WTC11 (cell line): Measurements from ENCODE around the gene SLC25A19. TPM values are rescaled to one million over a fixed set of nuclear protein-coding genes. Genes with fewer than 3 reads are reported as not detected.

ENCODE experiments used
- ATAC-seq: fragments of 200-7000 bp; cut with Tn5 transposase; 2 replicates; pipeline ENCODE4 v1.10.0; 2021; ENCODE audit warnings: mild to moderate bottlenecking, moderate library complexity
- CTCF ChIA-PET: fragments of 300-600 bp; sonication (Branson Sonifier 250); formaldehyde crosslinking; loops from one replicate; lab custom pipeline; 2021; ENCODE audit warnings: antibody characterized with exemption; lab: Charles Lee
- POLR2A ChIA-PET: fragments of 350-600 bp; sonication (Branson Sonifier 250); formaldehyde crosslinking; loops from one replicate; lab custom pipeline; 2021; ENCODE audit warnings: antibody characterized with exemption; lab: Charles Lee
- DNase-seq: peaks from one replicate; pipeline ENCODE4 v3.0.0; 2021; ENCODE audit warnings: low spot score
- H3K27ac Mint-ChIP-seq: 2 replicates; pipeline ENCODE4 v1.8.0; 2021; ENCODE audit warnings: mixed read lengths
- H3K27me3 Mint-ChIP-seq: 2 replicates; pipeline ENCODE4 v1.8.0; 2021; ENCODE audit warnings: low read depth, mild to moderate bottlenecking, moderate library complexity, mixed read lengths
- H3K36me3 Mint-ChIP-seq: 2 replicates; pipeline ENCODE4 v1.8.0; 2021; ENCODE audit warnings: mixed read lengths
- H3K4me1 Mint-ChIP-seq: 2 replicates; pipeline ENCODE4 v1.8.0; 2022; ENCODE audit warnings: mixed read lengths
- H3K4me3 Mint-ChIP-seq: 2 replicates; pipeline ENCODE4 v1.8.0; 2021; ENCODE audit warnings: mild to moderate bottlenecking, moderate library complexity, mixed read lengths
- H3K9me3 Mint-ChIP-seq: 2 replicates; pipeline ENCODE4 v1.8.0; 2021; ENCODE audit warnings: mixed read lengths
- CBFB ChIP-seq: sonication (generic); formaldehyde crosslinking; IDR thresholded peaks from 2 replicates; pipeline ENCODE4 v1.8.1; 2022; ENCODE audit warnings: mild to moderate bottlenecking, low read depth, missing genetic modification reagents
- ELF4 ChIP-seq: sonication (generic); formaldehyde crosslinking; IDR thresholded peaks from 2 replicates; pipeline ENCODE4 v1.8.1; 2022; ENCODE audit warnings: low read depth, mild to moderate bottlenecking, moderate library complexity, missing genetic modification reagents
- FOXK1 ChIP-seq: sonication (generic); formaldehyde crosslinking; IDR thresholded peaks from 2 replicates; pipeline ENCODE4 v1.8.0; 2022; ENCODE audit warnings: mild to moderate bottlenecking, moderate library complexity, missing genetic modification reagents
- GTF2I ChIP-seq: fragments of 250-450 bp; sonication (Bioruptor Pico); conservative IDR thresholded peaks from 2 replicates; pipeline ENCODE4 v1.4.0; 2021; ENCODE audit warnings: mild to moderate bottlenecking
- KAT7 ChIP-seq: sonication (generic); formaldehyde crosslinking; IDR thresholded peaks from 2 replicates; pipeline ENCODE4 v1.8.1; 2023; ENCODE audit warnings: missing genetic modification reagents, mild to moderate bottlenecking, borderline replicate concordance
- MYBL2 ChIP-seq: sonication (generic); formaldehyde crosslinking; IDR thresholded peaks from 2 replicates; pipeline ENCODE4 v1.8.1; 2023; ENCODE audit warnings: mild to moderate bottlenecking, moderate library complexity, missing genetic modification reagents
- NFE2L1 ChIP-seq: sonication (generic); formaldehyde crosslinking; IDR thresholded peaks from 2 replicates; pipeline ENCODE4 v1.8.1; 2023; ENCODE audit warnings: missing genetic modification reagents
- PRRX2 ChIP-seq: fragments of 250-450 bp; sonication (Bioruptor Pico); IDR thresholded peaks from 2 replicates; pipeline ENCODE4 v1.8.0; 2021; ENCODE audit warnings: mild to moderate bottlenecking
- TCF7 ChIP-seq: sonication (generic); formaldehyde crosslinking; IDR thresholded peaks from 2 replicates; pipeline ENCODE4 v1.8.0; 2022; ENCODE audit warnings: mild to moderate bottlenecking, low read depth, missing genetic modification reagents, moderate library complexity
- ZNF671 ChIP-seq: fragments of 250-450 bp; sonication (Bioruptor Pico); IDR thresholded peaks from 2 replicates; pipeline ENCODE4 v1.8.0; 2021; ENCODE audit warnings: mild to moderate bottlenecking
- total RNA-seq: library from RNA; stranded (reverse); gene quantifications from 3 replicates; pipeline ENCODE4 v1.2.3, GENCODE V29; 2021
- TF ChIP-seq, protein P1 (sequence below): sonication (generic); formaldehyde crosslinking; IDR thresholded peaks from 2 replicates; pipeline ENCODE4 v1.8.1; 2022; ENCODE audit warnings: low read depth, mild to moderate bottlenecking, moderate library complexity, missing genetic modification reagents, borderline replicate concordance
- TF ChIP-seq, protein P2 (sequence below): sonication (generic); formaldehyde crosslinking; conservative IDR thresholded peaks from 2 replicates; pipeline ENCODE4 v1.8.1; 2022; ENCODE audit warnings: mild to moderate bottlenecking, missing genetic modification reagents
- TF ChIP-seq, protein P3 (sequence below): fragments of 250-450 bp; sonication (Bioruptor Pico); IDR thresholded peaks from 2 replicates; pipeline ENCODE4 v1.9.0; 2021; ENCODE audit warnings: moderate library complexity, mild to moderate bottlenecking, inconsistent platforms, borderline replicate concordance
- TF ChIP-seq, protein P4 (sequence below): sonication (generic); formaldehyde crosslinking; IDR thresholded peaks from 2 replicates; pipeline ENCODE4 v1.8.0; 2022; ENCODE audit warnings: mild to moderate bottlenecking, missing genetic modification reagents
- TF ChIP-seq, protein P5 (sequence below): sonication (generic); formaldehyde crosslinking; IDR thresholded peaks from 2 replicates; pipeline ENCODE4 v1.8.0; 2023; ENCODE audit warnings: mild to moderate bottlenecking, missing genetic modification reagents
- TF ChIP-seq, protein P6 (sequence below): sonication (generic); formaldehyde crosslinking; IDR thresholded peaks from 2 replicates; pipeline ENCODE4 v1.8.1; 2022; ENCODE audit warnings: low read depth, missing genetic modification reagents, borderline replicate concordance

SLC25A19 gene
- total RNA-seq, 1 experiment from 2014 or later, result 27.7 TPM

DNA sequence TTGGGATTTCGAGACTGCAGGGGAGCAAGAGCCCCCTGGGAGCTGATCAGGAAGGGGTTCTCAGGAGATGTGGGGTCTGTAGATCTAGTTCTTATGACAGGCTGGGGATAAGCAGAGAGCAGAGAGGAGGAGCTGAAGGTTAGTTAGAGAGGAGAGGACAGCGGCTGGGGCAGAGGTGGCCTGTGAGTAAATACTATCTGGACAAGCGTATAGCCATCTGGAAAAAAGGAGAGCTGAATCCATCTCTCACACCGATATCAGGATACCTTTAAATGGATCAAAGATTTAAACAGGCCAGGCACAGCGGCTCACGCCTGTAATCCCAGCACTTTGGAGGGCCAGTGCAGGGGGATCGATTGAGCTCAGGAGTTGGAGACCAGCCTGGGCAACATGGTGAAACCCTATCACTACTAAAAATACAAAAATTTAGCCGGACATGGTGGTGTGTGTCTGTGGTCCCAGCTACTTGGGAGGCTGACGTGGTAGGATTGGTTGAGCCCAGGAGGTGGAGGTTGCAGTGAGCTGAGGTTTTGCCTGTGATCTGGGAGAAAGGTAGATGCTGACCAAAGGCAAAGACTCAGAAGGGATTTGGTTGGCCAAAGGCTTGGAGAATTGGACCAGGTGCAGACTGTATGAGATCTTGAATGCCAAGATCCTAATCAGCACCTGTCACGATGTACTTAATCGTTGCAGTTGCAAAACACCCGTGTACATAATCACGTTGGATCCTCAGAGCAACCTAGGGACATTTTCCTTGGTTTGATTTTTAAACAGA is 18.9 kb upstream of the SLC25A19 start (continued):
- TF ChIP-seq TCF7 (CRISPR knock-in tag) (no peak), ELF4 (CRISPR knock-in tag) (no peak), MYBL2 (CRISPR knock-in tag) (no peak), FOXK1 (CRISPR knock-in tag) (no peak)
- TF ChIP-seq, protein P1, sequence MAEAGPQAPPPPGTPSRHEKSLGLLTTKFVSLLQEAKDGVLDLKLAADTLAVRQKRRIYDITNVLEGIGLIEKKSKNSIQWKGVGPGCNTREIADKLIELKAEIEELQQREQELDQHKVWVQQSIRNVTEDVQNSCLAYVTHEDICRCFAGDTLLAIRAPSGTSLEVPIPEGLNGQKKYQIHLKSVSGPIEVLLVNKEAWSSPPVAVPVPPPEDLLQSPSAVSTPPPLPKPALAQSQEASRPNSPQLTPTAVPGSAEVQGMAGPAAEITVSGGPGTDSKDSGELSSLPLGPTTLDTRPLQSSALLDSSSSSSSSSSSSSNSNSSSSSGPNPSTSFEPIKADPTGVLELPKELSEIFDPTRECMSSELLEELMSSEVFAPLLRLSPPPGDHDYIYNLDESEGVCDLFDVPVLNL (CRISPR knock-in tag), result no peak

DNA sequence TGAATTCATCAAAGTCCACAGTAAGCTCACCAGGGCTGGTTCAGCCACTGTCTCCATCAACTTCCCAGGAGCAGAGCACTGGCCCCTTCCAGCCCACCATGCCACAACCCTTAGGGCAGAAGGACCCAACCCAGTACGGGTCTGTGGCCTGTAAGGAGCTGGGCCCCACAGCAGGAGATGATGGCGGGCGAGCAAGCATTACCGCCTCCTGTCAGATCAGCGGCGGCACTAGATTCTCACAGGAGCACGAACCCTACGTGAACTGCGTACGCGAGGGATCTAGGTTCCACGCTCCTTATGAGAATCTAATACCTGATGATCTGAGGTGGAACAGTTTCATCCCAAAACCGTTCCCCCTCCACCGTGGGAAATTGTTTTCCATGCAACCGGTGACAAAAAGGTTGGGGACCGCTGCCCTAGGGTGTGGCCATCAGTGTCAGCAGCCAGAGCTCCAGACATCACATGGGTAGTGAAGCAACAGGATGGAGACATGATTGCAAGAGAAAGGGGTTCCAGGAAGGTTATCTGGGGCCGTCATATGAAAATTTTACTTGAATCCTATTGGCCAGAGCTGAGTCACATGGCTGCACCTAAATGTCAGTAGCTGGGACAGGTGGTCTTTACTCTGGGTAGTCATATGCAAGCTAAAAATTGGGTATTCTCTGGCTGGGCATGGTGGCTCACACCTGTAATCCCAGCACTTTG is 12.4 kb upstream of the SLC25A19 start:
- no peak overlapping the region for H3K4me3 Mint-ChIP-seq
- CTCF ChIA-PET, result interaction anchor here (1.1 kb wide), 1 partner anchor 31 kb away, joined by 3 read pairs; the partner anchor contains the start of gene MIF4GD
- TF ChIP-seq CBFB (no peak), PRRX2 (no peak), NFE2L1 (CRISPR knock-in tag) (no peak), KAT7 (CRISPR knock-in tag) (no peak), GTF2I (CRISPR knock-in tag) (no peak), ZNF671 (no peak)
- TF ChIP-seq, protein P2, sequence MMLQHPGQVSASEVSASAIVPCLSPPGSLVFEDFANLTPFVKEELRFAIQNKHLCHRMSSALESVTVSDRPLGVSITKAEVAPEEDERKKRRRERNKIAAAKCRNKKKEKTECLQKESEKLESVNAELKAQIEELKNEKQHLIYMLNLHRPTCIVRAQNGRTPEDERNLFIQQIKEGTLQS (CRISPR knock-in tag), result no peak
- TF ChIP-seq, protein P3, sequence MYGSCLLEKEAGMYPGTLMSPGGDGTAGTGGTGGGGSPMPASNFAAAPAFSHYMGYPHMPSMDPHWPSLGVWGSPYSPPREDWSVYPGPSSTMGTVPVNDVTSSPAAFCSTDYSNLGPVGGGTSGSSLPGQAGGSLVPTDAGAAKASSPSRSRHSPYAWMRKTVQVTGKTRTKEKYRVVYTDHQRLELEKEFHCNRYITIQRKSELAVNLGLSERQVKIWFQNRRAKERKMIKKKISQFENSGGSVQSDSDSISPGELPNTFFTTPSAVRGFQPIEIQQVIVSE, result no peak
- TF ChIP-seq, protein P4, sequence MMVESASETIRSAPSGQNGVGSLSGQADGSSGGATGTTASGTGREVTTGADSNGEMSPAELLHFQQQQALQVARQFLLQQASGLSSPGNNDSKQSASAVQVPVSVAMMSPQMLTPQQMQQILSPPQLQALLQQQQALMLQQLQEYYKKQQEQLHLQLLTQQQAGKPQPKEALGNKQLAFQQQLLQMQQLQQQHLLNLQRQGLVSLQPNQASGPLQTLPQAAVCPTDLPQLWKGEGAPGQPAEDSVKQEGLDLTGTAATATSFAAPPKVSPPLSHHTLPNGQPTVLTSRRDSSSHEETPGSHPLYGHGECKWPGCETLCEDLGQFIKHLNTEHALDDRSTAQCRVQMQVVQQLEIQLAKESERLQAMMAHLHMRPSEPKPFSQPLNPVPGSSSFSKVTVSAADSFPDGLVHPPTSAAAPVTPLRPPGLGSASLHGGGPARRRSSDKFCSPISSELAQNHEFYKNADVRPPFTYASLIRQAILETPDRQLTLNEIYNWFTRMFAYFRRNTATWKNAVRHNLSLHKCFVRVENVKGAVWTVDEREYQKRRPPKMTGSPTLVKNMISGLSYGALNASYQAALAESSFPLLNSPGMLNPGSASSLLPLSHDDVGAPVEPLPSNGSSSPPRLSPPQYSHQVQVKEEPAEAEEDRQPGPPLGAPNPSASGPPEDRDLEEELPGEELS (CRISPR knock-in tag), result no peak
- TF ChIP-seq, protein P5, sequence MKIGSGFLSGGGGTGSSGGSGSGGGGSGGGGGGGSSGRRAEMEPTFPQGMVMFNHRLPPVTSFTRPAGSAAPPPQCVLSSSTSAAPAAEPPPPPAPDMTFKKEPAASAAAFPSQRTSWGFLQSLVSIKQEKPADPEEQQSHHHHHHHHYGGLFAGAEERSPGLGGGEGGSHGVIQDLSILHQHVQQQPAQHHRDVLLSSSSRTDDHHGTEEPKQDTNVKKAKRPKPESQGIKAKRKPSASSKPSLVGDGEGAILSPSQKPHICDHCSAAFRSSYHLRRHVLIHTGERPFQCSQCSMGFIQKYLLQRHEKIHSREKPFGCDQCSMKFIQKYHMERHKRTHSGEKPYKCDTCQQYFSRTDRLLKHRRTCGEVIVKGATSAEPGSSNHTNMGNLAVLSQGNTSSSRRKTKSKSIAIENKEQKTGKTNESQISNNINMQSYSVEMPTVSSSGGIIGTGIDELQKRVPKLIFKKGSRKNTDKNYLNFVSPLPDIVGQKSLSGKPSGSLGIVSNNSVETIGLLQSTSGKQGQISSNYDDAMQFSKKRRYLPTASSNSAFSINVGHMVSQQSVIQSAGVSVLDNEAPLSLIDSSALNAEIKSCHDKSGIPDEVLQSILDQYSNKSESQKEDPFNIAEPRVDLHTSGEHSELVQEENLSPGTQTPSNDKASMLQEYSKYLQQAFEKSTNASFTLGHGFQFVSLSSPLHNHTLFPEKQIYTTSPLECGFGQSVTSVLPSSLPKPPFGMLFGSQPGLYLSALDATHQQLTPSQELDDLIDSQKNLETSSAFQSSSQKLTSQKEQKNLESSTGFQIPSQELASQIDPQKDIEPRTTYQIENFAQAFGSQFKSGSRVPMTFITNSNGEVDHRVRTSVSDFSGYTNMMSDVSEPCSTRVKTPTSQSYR (CRISPR knock-in tag), result no peak
- TF ChIP-seq, protein P6, sequence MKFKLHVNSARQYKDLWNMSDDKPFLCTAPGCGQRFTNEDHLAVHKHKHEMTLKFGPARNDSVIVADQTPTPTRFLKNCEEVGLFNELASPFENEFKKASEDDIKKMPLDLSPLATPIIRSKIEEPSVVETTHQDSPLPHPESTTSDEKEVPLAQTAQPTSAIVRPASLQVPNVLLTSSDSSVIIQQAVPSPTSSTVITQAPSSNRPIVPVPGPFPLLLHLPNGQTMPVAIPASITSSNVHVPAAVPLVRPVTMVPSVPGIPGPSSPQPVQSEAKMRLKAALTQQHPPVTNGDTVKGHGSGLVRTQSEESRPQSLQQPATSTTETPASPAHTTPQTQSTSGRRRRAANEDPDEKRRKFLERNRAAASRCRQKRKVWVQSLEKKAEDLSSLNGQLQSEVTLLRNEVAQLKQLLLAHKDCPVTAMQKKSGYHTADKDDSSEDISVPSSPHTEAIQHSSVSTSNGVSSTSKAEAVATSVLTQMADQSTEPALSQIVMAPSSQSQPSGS (CRISPR knock-in tag), result no peak
- DNase-seq, result no peak
- H3K9me3 Mint-ChIP-seq, result no peaks in the 10 kb centered on the region
- H3K36me3 Mint-ChIP-seq, result no peaks in the 10 kb centered on the region
- no peaks in the 10 kb centered on the region for H3K4me1 Mint-ChIP-seq
- no peaks in the 10 kb centered on the region for H3K27me3 Mint-ChIP-seq
- POLR2A ChIA-PET, result no interaction called here
- H3K27ac Mint-ChIP-seq, result no peak overlapping the region
- no peak for ATAC-seq
